Caco-2 (cell line): ENCODE data around the gene KRTAP2-2. TPM values are rescaled to one million over a fixed set of nuclear protein-coding genes. Genes with fewer than 3 reads are reported as not detected.

Experiments used
- BruUV-seq: library from RNA; stranded (reverse); fragments of 400-500 nt; replicated peaks from 2 replicates; lab custom pipeline; 2021; lab: Mats Ljungman, UMichigan
- CTCF ChIA-PET: fragments of 300-600 bp; sonication (Branson Sonifier 250); formaldehyde crosslinking; loops from one replicate; lab custom pipeline; 2022; ENCODE audit warnings: antibody characterized with exemption; lab: Charles Lee
- POLR2A ChIA-PET: fragments of 300-600 bp; sonication (Branson Sonifier 250); formaldehyde crosslinking; loops from one replicate; lab custom pipeline; 2022; ENCODE audit warnings: antibody characterized with exemption; lab: Charles Lee
- DNase-seq, 2 experiments: peaks; one replicate each; pipeline versions ENCODE4 v3.0.0 to v3.0.0-alpha.2; 2020 to 2022
- H3K27me3 ChIP-seq: replicated peaks from 2 replicates; pipeline ENCODE4 v1.6.0; 2011; ENCODE audit warnings: low read length; ENCODE audit not compliant: control insufficient read depth, insufficient read depth
- H3K36me3 ChIP-seq: 2 replicates; pipeline ENCODE4 v1.5.1; 2011; ENCODE audit warnings: low read length; ENCODE audit not compliant: control insufficient read depth, insufficient read depth
- H3K4me1 ChIP-seq: fragments of 250-450 bp; sonication (Bioruptor Pico); 2 replicates; pipeline ENCODE4 v1.5.1; 2020; ENCODE audit warnings: mild to moderate bottlenecking
- H3K4me3 ChIP-seq: 2 replicates; pipeline ENCODE4 v1.5.1; 2011; ENCODE audit warnings: low read depth, mild to moderate bottlenecking, control low read depth, low read length
- H3K9me3 ChIP-seq: fragments of 250-450 bp; sonication (Bioruptor Pico); 2 replicates; pipeline ENCODE4 v1.5.1; 2020; ENCODE audit warnings: mild to moderate bottlenecking, moderate library complexity
- H3K27ac Mint-ChIP-seq: one replicate; pipeline ENCODE4 v1.8.0; 2022; ENCODE audit warnings: mixed read lengths; ENCODE audit not compliant: unreplicated experiment
- H3K27me3 Mint-ChIP-seq: one replicate; pipeline ENCODE4 v1.8.0; 2022; ENCODE audit warnings: mixed read lengths; ENCODE audit not compliant: insufficient read depth, unreplicated experiment
- H3K36me3 Mint-ChIP-seq: one replicate; pipeline ENCODE4 v1.8.0; 2022; ENCODE audit warnings: mild to moderate bottlenecking, mixed read lengths; ENCODE audit not compliant: insufficient read depth, unreplicated experiment
- H3K4me1 Mint-ChIP-seq: one replicate; pipeline ENCODE4 v1.8.0; 2022; ENCODE audit warnings: low read depth, mixed read lengths; ENCODE audit not compliant: unreplicated experiment
- H3K4me3 Mint-ChIP-seq: one replicate; pipeline ENCODE4 v1.8.0; 2022; ENCODE audit warnings: mild to moderate bottlenecking, moderate library complexity, mixed read lengths; ENCODE audit not compliant: unreplicated experiment
- H3K9me3 Mint-ChIP-seq: one replicate; pipeline ENCODE4 v1.8.0; 2022; ENCODE audit warnings: mixed read lengths; ENCODE audit not compliant: unreplicated experiment
- intact Hi-C: fragments of 100-400 bp; cut with micrococcal nuclease; formaldehyde crosslinking; loops from one replicate; pipeline ENCODE4 v1.10.0; 2022; ENCODE audit not compliant: unreplicated experiment
- total RNA-seq: library from RNA; stranded (reverse); gene quantifications from 2 replicates; pipeline ENCODE4 v1.2.3, GENCODE V29; 2022
- TF ChIP-seq, protein P1 (sequence below), 2 experiments: fragments of 200-600 bp in 1 of 2; IDR thresholded peaks; 1 replicate in 1 of 2; 2 replicates in 1 of 2; pipeline versions ENCODE4 v1.5.1 to v1.8.0; 2011 to 2022; ENCODE audit warnings: antibody characterized with exemption in 1 of 2, control low read depth in 1 of 2, inconsistent platforms in 1 of 2, low read depth in 1 of 2, low read length in 1 of 2, mild to moderate bottlenecking in 1 of 2, moderate library complexity in 1 of 2; ENCODE audit not compliant: insufficient read depth in 1 of 2, severe bottlenecking in 1 of 2, unreplicated experiment in 1 of 2

KRTAP2-2 gene
- total RNA-seq, 1 experiment from 2014 or later: not detected

DNA sequence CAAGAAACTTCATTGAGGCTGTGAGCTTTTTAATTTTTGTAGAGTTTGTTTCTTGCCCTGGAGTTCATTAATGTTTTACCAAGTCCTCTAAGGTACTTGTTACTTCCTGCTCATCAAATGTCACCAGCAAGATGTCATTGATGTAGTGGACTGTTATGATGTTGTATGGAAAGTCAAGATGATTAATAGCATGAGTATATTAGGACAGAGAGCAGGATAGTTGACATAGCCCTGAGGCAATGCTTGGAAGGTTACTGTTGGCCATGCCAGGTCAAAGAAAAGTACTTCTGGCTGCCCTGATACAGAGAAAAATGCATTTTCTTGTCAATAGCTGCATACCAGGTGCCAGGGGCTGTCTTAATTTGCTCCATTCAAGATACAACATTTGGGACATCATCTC lies 34.7 kb downstream of the KRTAP2-2 start:
- Histone ChIP-seq H3K27me3 (no peaks in the 10 kb centered on the region), H3K36me3 (no peaks in the 10 kb centered on the region), H3K4me1 (peaks cover 36% of the 10 kb centered on the region), H3K9me3 (no peaks in the 10 kb centered on the region), H3K4me3 (no peak overlapping the region)
- Mint-ChIP-seq H3K27me3 (no peaks in the 10 kb centered on the region), H3K4me3 (no peak overlapping the region), H3K36me3 (no peaks in the 10 kb centered on the region), H3K27ac (no peak overlapping the region), H3K9me3 (peaks cover 17% of the 10 kb centered on the region), H3K4me1 (peaks cover 14% of the 10 kb centered on the region)
- intact Hi-C loops: no loop called here
- TF ChIP-seq, protein P1, sequence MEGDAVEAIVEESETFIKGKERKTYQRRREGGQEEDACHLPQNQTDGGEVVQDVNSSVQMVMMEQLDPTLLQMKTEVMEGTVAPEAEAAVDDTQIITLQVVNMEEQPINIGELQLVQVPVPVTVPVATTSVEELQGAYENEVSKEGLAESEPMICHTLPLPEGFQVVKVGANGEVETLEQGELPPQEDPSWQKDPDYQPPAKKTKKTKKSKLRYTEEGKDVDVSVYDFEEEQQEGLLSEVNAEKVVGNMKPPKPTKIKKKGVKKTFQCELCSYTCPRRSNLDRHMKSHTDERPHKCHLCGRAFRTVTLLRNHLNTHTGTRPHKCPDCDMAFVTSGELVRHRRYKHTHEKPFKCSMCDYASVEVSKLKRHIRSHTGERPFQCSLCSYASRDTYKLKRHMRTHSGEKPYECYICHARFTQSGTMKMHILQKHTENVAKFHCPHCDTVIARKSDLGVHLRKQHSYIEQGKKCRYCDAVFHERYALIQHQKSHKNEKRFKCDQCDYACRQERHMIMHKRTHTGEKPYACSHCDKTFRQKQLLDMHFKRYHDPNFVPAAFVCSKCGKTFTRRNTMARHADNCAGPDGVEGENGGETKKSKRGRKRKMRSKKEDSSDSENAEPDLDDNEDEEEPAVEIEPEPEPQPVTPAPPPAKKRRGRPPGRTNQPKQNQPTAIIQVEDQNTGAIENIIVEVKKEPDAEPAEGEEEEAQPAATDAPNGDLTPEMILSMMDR (IDR thresholded peaks at IDR 0.05; ENCODE audit: insufficient read depth in 1 of 2, low read depth in 1 of 2, low read length in 1 of 2, severe bottlenecking in 1 of 2, unreplicated experiment in 1 of 2): no peak
- POLR2A ChIA-PET: no interaction called here
- DNase-seq: peak; percentile 31 to 61
- CTCF ChIA-PET: no interaction called here
- no TSS peak for BruUV-seq

DNA sequence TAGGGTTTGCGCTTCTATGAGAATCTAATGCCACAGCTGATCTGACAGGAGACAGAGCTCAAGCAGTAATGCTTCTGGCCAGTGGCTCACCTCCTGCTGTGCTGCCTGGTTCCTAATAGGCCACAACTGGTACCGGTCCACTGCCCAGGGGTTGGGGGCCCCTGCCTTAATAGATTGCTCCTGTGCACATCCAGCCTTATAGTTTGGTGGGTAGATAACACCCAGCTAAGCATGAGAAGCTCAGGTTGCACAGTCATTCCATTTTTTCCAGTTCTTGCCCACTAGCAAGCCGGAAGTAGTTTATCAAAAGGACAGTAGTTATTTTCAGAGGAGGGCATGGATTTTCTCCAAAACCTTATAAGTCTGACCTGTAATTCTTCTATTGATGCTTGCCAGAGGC lies 35.6 kb downstream of the KRTAP2-2 start:
- Mint-ChIP-seq H3K9me3 (peaks cover 23% of the 10 kb centered on the region), H3K27ac (no peak overlapping the region), H3K4me3 (no peak overlapping the region), H3K36me3 (no peaks in the 10 kb centered on the region), H3K4me1 (peaks cover 14% of the 10 kb centered on the region), H3K27me3 (no peaks in the 10 kb centered on the region)
- no peak for DNase-seq
- no peak overlapping the region for H3K4me3 ChIP-seq
- no peaks in the 10 kb centered on the region for H3K9me3 ChIP-seq
- H3K4me1 ChIP-seq: peaks cover 36% of the 10 kb centered on the region
- intact Hi-C loops: no loop called here
- H3K36me3 ChIP-seq: no peaks in the 10 kb centered on the region
- H3K27me3 ChIP-seq: no peaks in the 10 kb centered on the region
- CTCF ChIA-PET: interaction anchor here (0.6 kb wide), 1 partner anchor 20 kb away, joined by 3 read pairs; no protein-coding TSS in a partner anchor
- no TSS peak for BruUV-seq
- TF ChIP-seq, protein P1 (IDR thresholded peaks at IDR 0.05; ENCODE audit: insufficient read depth in 1 of 2, low read depth in 1 of 2, low read length in 1 of 2, severe bottlenecking in 1 of 2, unreplicated experiment in 1 of 2): no peak
- POLR2A ChIA-PET: interaction anchor here (0.9 kb wide), 1 partner anchor 160 kb away, joined by 6 read pairs; no protein-coding TSS in a partner anchor

DNA sequence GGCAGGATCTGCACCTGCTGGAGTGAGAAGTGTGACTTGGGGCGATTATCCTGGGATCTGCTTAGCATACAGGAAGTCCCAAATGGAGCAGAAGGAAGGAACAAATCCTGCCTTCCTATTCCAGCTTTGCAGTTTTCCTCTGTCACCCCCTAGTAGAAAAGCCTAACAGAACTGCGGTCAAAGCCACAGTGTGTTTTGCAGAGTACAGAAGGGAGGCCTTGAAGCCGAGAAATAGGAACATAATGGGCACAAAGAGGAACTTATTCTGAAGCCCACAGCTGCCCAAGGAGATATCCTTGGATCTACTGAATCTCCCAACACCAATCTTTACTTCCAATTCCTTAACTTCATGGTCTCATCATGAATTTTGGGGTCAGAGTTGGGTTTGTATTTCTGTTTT lies 36.5 kb downstream of the KRTAP2-2 start:
- Mint-ChIP-seq H3K27me3 (no peaks in the 10 kb centered on the region), H3K4me1 (peaks cover 14% of the 10 kb centered on the region), H3K36me3 (no peaks in the 10 kb centered on the region), H3K9me3 (peaks cover 23% of the 10 kb centered on the region), H3K27ac (no peak overlapping the region), H3K4me3 (no peak overlapping the region)
- no peaks in the 10 kb centered on the region for H3K27me3 ChIP-seq
- H3K9me3 ChIP-seq: no peaks in the 10 kb centered on the region
- intact Hi-C loops: no loop called here
- no peak overlapping the region for H3K4me3 ChIP-seq
- no peaks in the 10 kb centered on the region for H3K36me3 ChIP-seq
- ChIA-PET CTCF (no interaction called here), POLR2A (no interaction called here)
- BruUV-seq: no TSS peak
- DNase-seq: no peak
- TF ChIP-seq, protein P1 (IDR thresholded peaks at IDR 0.05; ENCODE audit: insufficient read depth in 1 of 2, low read depth in 1 of 2, low read length in 1 of 2, severe bottlenecking in 1 of 2, unreplicated experiment in 1 of 2): no peak
- peaks cover 36% of the 10 kb centered on the region for H3K4me1 ChIP-seq
